Measurements from ENCODE around the gene C1QTNF12.
A peak's percentile ranks its signal among the peaks of the same experiment; 100 is the strongest.

C1QTNF12 gene, protein sequence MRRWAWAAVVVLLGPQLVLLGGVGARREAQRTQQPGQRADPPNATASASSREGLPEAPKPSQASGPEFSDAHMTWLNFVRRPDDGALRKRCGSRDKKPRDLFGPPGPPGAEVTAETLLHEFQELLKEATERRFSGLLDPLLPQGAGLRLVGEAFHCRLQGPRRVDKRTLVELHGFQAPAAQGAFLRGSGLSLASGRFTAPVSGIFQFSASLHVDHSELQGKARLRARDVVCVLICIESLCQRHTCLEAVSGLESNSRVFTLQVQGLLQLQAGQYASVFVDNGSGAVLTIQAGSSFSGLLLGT

DNA sequence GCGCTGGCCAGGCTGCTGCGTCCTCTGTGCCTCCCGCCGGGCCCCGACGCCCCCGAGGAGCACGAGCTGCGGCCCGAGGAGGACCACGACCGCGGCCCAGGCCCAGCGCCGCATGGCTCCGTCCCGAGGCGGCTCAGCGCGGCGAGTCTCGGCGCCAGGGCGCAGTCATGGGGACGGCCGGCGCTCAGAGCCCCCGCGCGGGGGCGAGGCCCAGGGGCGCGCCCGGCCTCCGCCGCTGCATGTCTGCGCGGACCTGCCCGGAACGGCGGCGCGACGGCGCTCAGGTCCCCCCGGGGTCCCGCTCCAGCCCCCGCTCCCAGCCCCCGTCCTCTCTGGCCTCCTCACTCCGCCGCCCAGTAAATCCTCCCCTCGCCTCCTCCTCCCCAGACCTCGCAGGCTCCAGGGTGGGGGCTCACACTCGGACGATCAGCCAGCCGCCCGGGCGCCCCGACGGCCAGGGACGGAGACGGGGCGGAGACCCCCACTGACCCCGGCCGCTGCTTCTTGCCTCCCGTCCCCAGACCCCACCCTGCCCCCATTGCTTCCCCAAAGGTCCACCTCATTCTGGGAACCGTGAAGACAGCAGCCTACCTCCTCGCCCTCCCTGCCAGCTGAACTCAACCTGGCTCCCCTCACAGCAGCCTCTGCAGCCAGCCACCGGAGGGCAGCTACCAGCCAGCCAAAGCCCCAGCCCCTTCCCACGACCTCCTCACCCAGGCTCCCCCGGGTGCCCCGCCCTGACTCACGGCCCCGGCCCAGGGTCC, at the start of gene C1QTNF12:
Gene C1QTNF12 (minus strand): TSS at position 146 of the 764 bp plus-strand sequence. CDS start 32 bp downstream, at position 114.
- no peak for DNase-seq

GRCh38 chr1:1295154-1295923, 48.8 kb upstream of the C1QTNF12 start:
- DNase-seq: no peak

GRCh38 chr1:1294250-1294890, 47.8 kb upstream of the C1QTNF12 start:
- no peak for DNase-seq

- DNase-seq: no peak
Observed at GRCh38 chr1:1293263-1294249, 47.0 kb upstream of the C1QTNF12 start.

DNA sequence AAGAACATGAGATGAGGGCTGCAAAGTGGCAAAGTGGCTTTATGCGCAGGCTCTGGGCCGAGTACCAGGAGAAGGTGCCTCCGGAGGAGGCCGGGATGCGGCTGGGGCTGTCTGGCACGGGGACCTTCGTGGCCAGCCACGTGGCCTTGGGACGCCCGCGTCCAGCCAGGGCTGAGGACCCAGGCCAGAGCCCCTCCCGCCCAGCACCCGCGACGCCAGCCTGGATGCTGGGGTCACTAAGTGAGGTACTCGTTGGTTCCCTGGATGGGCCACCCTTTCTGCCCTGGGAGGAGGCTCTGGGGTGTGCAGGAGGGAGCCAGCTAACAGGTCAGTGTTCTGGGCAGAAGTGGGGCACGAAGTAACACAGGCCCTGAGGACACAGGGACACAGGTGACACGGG, 46.3 kb upstream of the C1QTNF12 start:
- no peak for DNase-seq

DNA sequence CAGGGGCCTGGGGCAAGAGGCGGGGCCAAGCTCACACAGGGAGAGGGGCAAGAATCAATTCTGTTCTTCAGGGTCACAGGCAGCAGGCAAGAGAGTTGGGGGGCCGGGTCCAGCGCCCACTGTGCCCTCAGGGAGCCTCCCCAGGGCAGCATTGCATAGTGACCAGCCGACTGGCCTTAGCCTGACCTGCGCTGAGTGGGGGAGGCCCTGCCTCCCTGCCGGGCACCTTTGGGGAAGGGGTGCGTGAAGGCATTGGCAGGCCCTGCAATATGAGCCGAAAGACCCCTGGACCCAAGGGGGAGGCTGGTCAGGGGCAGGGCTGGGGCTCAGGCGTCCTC, 45.9 kb upstream of the C1QTNF12 start:
- DNase-seq: no peak

- DNase-seq: peak in 1 of 2 donors; percentile 38
Observed at GRCh38 chr1:1291548-1292441, 45.3 kb upstream of the C1QTNF12 start.

DNA sequence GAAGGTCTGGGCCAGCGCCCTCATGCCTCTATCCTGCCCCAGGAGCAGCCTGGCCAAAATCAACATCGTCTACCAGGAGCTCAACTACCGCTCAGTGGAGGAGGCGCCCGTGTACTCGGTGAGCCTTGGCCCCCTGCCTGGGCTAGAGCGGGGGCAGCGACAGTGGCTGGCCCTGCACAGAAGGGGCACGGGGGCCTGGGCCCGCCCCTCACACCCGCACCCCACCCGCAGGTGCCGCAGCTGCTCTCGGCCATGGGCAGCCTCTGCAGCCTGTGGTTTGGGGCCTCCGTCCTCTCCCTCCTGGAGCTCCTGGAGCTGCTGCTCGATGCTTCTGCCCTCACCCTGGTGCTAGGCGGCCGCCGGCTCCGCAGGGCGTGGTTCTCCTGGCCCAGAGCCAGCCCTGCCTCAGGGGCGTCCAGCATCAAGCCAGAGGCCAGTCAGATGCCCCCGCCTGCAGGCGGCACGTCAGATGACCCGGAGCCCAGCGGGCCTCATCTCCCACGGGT, 44.6 kb upstream of the C1QTNF12 start:
- no peak for DNase-seq

DNA sequence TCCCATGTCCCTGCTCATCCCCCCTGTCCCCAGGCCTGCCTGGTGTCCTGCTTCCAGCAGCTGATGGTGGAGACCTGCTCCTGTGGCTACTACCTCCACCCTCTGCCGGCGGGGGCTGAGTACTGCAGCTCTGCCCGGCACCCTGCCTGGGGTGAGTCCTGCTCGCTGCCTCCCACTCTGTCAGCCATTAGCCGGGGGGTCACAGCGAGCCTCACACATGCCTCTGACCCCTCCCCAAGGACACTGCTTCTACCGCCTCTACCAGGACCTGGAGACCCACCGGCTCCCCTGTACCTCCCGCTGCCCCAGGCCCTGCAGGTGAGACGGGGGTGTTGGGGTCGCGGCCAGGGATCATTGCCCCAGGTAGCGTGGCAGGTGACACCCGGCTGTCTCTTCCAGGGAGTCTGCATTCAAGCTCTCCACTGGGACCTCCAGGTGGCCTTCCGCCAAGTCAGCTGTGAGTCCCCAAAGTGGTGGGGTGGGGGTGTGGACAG, 43.8 kb upstream of the C1QTNF12 start:
- DNase-seq: no peak

GRCh38 chr1:1287288-1288110, 41.0 kb upstream of the C1QTNF12 start:
- no peak for DNase-seq

GRCh38 chr1:1286313-1287261, 40.1 kb upstream of the C1QTNF12 start:
- no peak for DNase-seq

DNA sequence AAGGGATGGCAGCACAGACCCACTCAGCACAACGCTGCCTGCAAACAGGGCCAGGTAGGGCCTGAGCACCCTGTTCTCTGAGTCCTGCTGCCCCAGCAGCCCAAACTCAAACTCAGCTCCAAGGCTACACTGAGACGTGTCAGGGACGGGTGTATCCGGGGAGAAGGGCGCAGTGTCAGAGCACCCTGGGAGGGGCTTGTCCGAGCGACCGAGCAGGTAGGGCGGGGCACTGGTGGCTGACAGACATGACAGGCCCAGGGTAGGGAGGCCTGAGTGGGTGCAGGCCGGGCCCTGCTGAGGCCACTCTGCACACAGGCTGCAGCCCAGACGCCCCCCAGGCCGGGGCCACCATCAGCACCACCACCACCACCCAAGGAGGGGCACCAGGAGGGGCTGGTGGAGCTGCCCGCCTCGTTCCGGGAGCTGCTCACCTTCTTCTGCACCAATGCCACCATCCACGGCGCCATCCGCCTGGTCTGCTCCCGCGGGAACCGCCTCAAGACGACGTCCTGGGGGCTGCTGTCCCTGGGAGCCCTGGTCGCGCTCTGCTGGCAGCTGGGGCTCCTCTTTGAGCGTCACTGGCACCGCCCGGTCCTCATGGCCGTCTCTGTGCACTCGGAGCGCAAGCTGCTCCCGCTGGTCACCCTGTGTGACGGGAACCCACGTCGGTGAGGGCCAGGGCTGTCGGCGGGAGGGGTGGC, 39.2 kb upstream of the C1QTNF12 start:
- no peak for DNase-seq

- no peak for DNase-seq
Observed at GRCh38 chr1:1285102-1285571, 38.6 kb upstream of the C1QTNF12 start.

DNA sequence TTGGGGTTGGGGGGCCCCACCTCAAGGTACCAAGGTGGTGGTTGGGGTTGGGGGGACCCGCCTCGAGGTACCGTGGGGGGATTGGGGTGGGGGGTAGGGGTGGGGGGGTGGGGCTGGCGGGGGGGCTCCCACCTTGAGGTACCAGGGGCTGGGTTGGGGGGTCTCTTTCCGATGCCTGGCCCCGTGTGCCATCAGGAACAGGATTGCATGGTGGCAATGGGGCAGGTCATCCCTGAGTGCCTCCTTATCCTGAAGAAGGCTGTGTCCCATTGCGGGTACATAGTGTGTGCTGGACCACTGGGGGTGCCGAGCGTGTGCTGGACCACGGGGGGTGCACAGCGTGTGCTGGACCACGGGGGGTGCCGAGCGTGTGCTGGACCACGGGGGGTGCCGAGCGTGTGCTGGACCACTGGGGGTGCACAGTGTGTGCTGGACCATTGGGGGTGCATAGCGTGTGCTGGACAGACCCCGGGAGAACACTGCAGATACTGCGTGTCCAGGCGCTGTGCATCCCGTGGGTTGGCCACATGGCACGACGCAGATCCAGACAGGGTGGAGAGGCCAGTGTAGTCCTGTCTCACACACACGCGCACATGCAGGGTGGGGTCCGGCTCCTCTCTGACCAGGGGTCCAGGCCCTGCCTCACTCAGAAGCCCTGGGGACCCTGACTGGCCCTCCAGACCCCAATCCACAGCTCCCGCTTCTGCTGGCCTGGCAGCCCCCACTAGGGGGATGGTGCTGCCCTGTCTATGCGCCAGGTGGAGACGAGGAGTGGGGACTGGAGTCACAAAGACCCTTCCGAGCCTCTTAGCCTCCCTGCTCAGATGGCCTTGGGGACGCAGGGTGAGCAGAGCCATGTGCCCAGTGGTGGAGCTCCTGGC, 37.9 kb upstream of the C1QTNF12 start:
- no peak for DNase-seq

- DNase-seq: no peak
Observed at GRCh38 chr1:1283821-1284220, 37.3 kb upstream of the C1QTNF12 start.

DNA sequence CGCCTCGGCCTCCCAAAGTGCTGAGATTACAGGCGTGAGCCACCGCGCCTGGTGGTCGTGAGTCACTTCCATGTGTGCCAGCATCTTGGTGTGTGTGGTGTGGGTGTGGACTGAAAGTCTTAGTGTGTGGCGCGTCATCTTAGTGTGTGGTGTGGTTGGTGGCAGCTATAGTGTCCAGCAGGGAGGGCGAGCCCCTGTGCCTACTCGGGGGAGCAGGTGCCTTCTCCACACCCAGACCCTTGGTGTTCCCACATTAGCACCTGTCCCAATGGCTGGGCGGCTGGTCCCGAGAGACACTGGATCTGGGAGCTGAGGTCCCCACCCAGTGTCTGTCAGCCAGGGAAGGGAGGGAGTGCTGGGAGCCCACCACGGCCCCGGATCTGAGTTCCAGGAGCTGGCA, 36.5 kb upstream of the C1QTNF12 start:
- DNase-seq: no peak

All from hippocampal formation (tissue), 2 donors.